Spinal cord (tissue), 10 donors: ENCODE data around the gene GLRA1. TPM values are rescaled to one million over a fixed set of nuclear protein-coding genes. Genes with fewer than 3 reads are reported as not detected.

Experiments used
- DNase-seq, 6 donors: peaks; one replicate each; pipeline versions ENCODE4 v3.0.0 to v3.0.0-alpha.2; 2013 to 2015; ENCODE audit warnings: low spot score in 6 of 6, low read depth in 4 of 6
- H3K27ac ChIP-seq: one replicate; pipeline ENCODE4 v1.5.1; 2013; ENCODE audit warnings: low read depth, low read length, control low read depth
- H3K27me3 ChIP-seq: one replicate; pipeline ENCODE4 v1.6.1; 2013; ENCODE audit warnings: low read length; ENCODE audit not compliant: control insufficient read depth, insufficient read depth
- H3K36me3 ChIP-seq: one replicate; pipeline ENCODE4 v1.6.1; 2013; ENCODE audit warnings: low read length; ENCODE audit not compliant: control insufficient read depth, insufficient read depth
- H3K4me1 ChIP-seq: one replicate; pipeline ENCODE4 v1.6.1; 2013; ENCODE audit warnings: low read length; ENCODE audit not compliant: control insufficient read depth, insufficient read depth
- H3K4me3 ChIP-seq: one replicate; pipeline ENCODE4 v1.5.1; 2013; ENCODE audit warnings: low read depth, low read length, control low read depth
- H3K9me3 ChIP-seq: one replicate; pipeline ENCODE4 v1.6.1; 2013; ENCODE audit warnings: low read length; ENCODE audit not compliant: control insufficient read depth, insufficient read depth
- WGBS: methylation state at CpG from one replicate; pipeline ENCODE4 v1.1.5; 2013; ENCODE audit warnings: missing lambda C conversion rate; ENCODE audit not compliant: insufficient coverage; 5-methylcytosine and 5-hydroxymethylcytosine counted together
- polyA plus RNA-seq, 2 donors: library from polyadenylated mRNA; unstranded; fragments of 120-200 nt; gene quantifications; one replicate each; pipeline ENCODE4 v1.2.1, GENCODE V29; 2013; ENCODE audit not compliant: insufficient read length in 2 of 2
- total RNA-seq, 2 donors: library from RNA; depleted of rRNA in 1 of 2; stranded (reverse); fragments of 120-200 nt in 1 of 2; fragments of >200 nt in 1 of 2; gene quantifications; one replicate each; pipeline versions ENCODE4 v1.2.3 to v1.2.4, GENCODE V29; 2013 to 2014
- donor health status: healthy.

GLRA1 gene
- total and polyA plus RNA-seq, 4 donors, result 5.1 to 39.1 (median 9.8) TPM

GRCh38 chr5:151923866-151924476 is 680 bp downstream of the GLRA1 start:
- Histone ChIP-seq H3K9me3 (no peaks in the 10 kb centered on the region), H3K27ac (peak overlapping the region; percentile 40), H3K36me3 (no peaks in the 10 kb centered on the region), H3K4me1 (peaks cover 9% of the 10 kb centered on the region), H3K4me3 (peak overlapping the region; percentile 46), H3K27me3 (peaks cover 2% of the 10 kb centered on the region)
- DNase-seq, result peak in 3 of 6 donors; percentile 57 to 96 (median 74)
- 2% methylated on average over 6 of the region's 19 CpGs for WGBS

- H3K27ac ChIP-seq, result no peak overlapping the region
- no peaks in the 10 kb centered on the region for H3K9me3 ChIP-seq
- H3K36me3 ChIP-seq, result no peaks in the 10 kb centered on the region
- DNase-seq, result peak in 1 of 6 donors; percentile 74
- WGBS, result no CpG with 5 or more reads among the region's 4 CpGs
- H3K4me1 ChIP-seq, result peaks cover 12% of the 10 kb centered on the region
- peaks cover 2% of the 10 kb centered on the region for H3K27me3 ChIP-seq
- H3K4me3 ChIP-seq, result no peak overlapping the region
Measured at GRCh38 chr5:151921916-151922315, 2.7 kb downstream of the GLRA1 start.

GRCh38 chr5:151917904-151918303 is 6.7 kb downstream of the GLRA1 start:
- Histone ChIP-seq H3K4me1 (peaks cover 3% of the 10 kb centered on the region), H3K9me3 (no peaks in the 10 kb centered on the region), H3K4me3 (no peak overlapping the region), H3K36me3 (no peaks in the 10 kb centered on the region), H3K27me3 (no peaks in the 10 kb centered on the region), H3K27ac (no peak overlapping the region)
- no CpG with 5 or more reads among the region's 2 CpGs for WGBS
- peak in 2 of 6 donors; percentile 47 to 80 for DNase-seq

GRCh38 chr5:151913425-151913824 is 11.2 kb downstream of the GLRA1 start:
- Histone ChIP-seq H3K9me3 (no peaks in the 10 kb centered on the region), H3K27me3 (no peaks in the 10 kb centered on the region), H3K4me1 (peaks cover 3% of the 10 kb centered on the region), H3K4me3 (no peak overlapping the region), H3K36me3 (no peaks in the 10 kb centered on the region), H3K27ac (no peak overlapping the region)
- no peak for DNase-seq
- 92% methylated on average over 2 of the region's 2 CpGs for WGBS

- H3K27ac ChIP-seq, result no peak overlapping the region
- DNase-seq, result no peak
- no peaks in the 10 kb centered on the region for H3K27me3 ChIP-seq
- H3K9me3 ChIP-seq, result no peaks in the 10 kb centered on the region
- H3K4me1 ChIP-seq, result no peaks in the 10 kb centered on the region
- H3K36me3 ChIP-seq, result no peaks in the 10 kb centered on the region
- 67% methylated on average over 3 of the region's 3 CpGs for WGBS
- H3K4me3 ChIP-seq, result no peak overlapping the region
Measured at GRCh38 chr5:151912360-151912759, 12.3 kb downstream of the GLRA1 start.

- Histone ChIP-seq H3K4me1 (no peaks in the 10 kb centered on the region), H3K27ac (no peak overlapping the region), H3K36me3 (no peaks in the 10 kb centered on the region)
Measured at GRCh38 chr5:151911011-151911410, 13.6 kb downstream of the GLRA1 start.

GRCh38 chr5:151909628-151910027 is 15.0 kb downstream of the GLRA1 start:
- Histone ChIP-seq H3K27me3 (no peaks in the 10 kb centered on the region), H3K27ac (no peak overlapping the region), H3K4me3 (no peak overlapping the region), H3K36me3 (no peaks in the 10 kb centered on the region), H3K4me1 (no peaks in the 10 kb centered on the region), H3K9me3 (no peaks in the 10 kb centered on the region)
- DNase-seq, result no peak
- WGBS, result no CpG with 5 or more reads among the region's 1 CpG

More at GRCh38 chr5:151911011-151911410, 13.6 kb downstream of the GLRA1 start:
- no peak for DNase-seq
- Histone ChIP-seq H3K27me3 (no peaks in the 10 kb centered on the region), H3K9me3 (no peaks in the 10 kb centered on the region), H3K4me3 (no peak overlapping the region)

GRCh38 chr5:151906246-151906645 is 18.4 kb downstream of the GLRA1 start:
- H3K27ac ChIP-seq, result no peak overlapping the region
- no peak overlapping the region for H3K4me3 ChIP-seq
- H3K36me3 ChIP-seq, result no peaks in the 10 kb centered on the region
- H3K9me3 ChIP-seq, result no peaks in the 10 kb centered on the region
- H3K4me1 ChIP-seq, result no peaks in the 10 kb centered on the region
- H3K27me3 ChIP-seq, result no peaks in the 10 kb centered on the region
- peak in 2 of 6 donors; percentile 39 to 74 for DNase-seq
- 20% methylated on average over 1 of the region's 3 CpGs for WGBS

GRCh38 chr5:151905557-151905961 is 19.1 kb downstream of the GLRA1 start:
- Histone ChIP-seq H3K27me3 (no peaks in the 10 kb centered on the region), H3K27ac (no peak overlapping the region), H3K4me3 (no peak overlapping the region), H3K9me3 (no peaks in the 10 kb centered on the region), H3K36me3 (no peaks in the 10 kb centered on the region), H3K4me1 (no peaks in the 10 kb centered on the region)
- DNase-seq, result peak in 2 of 6 donors; percentile 55 to 70
- WGBS, result 40% methylated on average over 1 of the region's 4 CpGs

- Histone ChIP-seq H3K27ac (no peak overlapping the region), H3K4me1 (no peaks in the 10 kb centered on the region)
Measured at GRCh38 chr5:151904909-151905308, 19.7 kb downstream of the GLRA1 start.

More at GRCh38 chr5:151904909-151905308, 19.7 kb downstream of the GLRA1 start:
- no peak for DNase-seq
- Histone ChIP-seq H3K4me3 (no peak overlapping the region), H3K36me3 (no peaks in the 10 kb centered on the region), H3K27me3 (no peaks in the 10 kb centered on the region), H3K9me3 (no peaks in the 10 kb centered on the region)
